MCF 10A (cell line): ENCODE results near the gene TIAL1. TPM values are rescaled to one million over a fixed set of nuclear protein-coding genes. Genes with fewer than 3 reads are reported as not detected.

Experiments
- BruUV-seq: library from RNA; stranded (reverse); fragments of 400-500 nt; replicated peaks from 2 replicates; lab custom pipeline; 2021; lab: Mats Ljungman, UMichigan
- CTCF ChIA-PET: fragments of 300-600 bp; sonication (Branson Sonifier 250); formaldehyde crosslinking; extraction: SDS; loops from one replicate; lab custom pipeline; 2021; ENCODE audit warnings: antibody characterized with exemption, inconsistent platforms; lab: Yijun Ruan, JAX
- POLR2A ChIA-PET: fragments of 300-600, 350-650 bp; sonication (Branson Sonifier 250); formaldehyde crosslinking; extraction: SDS; loops from one replicate; lab custom pipeline; 2020; ENCODE audit warnings: antibody characterized with exemption, inconsistent platforms; lab: Yijun Ruan, JAX
- DNase-seq: peaks from one replicate; pipeline ENCODE4 v3.0.0-alpha.2; 2018; ENCODE audit not compliant: unreplicated experiment
- H3K27ac Mint-ChIP-seq: one replicate; pipeline ENCODE4 v1.8.0; 2022; ENCODE audit warnings: mild to moderate bottlenecking, low read depth, mixed read lengths; ENCODE audit not compliant: unreplicated experiment
- H3K27me3 Mint-ChIP-seq: one replicate; pipeline ENCODE4 v1.8.0; 2022; ENCODE audit warnings: mixed read lengths; ENCODE audit not compliant: insufficient read depth, unreplicated experiment
- H3K36me3 Mint-ChIP-seq: one replicate; pipeline ENCODE4 v1.8.0; 2022; ENCODE audit warnings: mild to moderate bottlenecking, moderate library complexity, mixed read lengths; ENCODE audit not compliant: insufficient read depth, unreplicated experiment
- H3K4me1 Mint-ChIP-seq: one replicate; pipeline ENCODE4 v1.8.0; 2022; ENCODE audit warnings: mixed read lengths; ENCODE audit not compliant: insufficient read depth, unreplicated experiment
- H3K4me3 Mint-ChIP-seq: one replicate; pipeline ENCODE4 v1.8.0; 2022; ENCODE audit warnings: mild to moderate bottlenecking, moderate library complexity, mixed read lengths; ENCODE audit not compliant: unreplicated experiment
- H3K9me3 Mint-ChIP-seq: one replicate; pipeline ENCODE4 v1.8.0; 2022; ENCODE audit warnings: mixed read lengths; ENCODE audit not compliant: unreplicated experiment
- intact Hi-C: fragments of 100-400 bp; cut with micrococcal nuclease; formaldehyde crosslinking; loops from 2 replicates; pipeline ENCODE4 v1.14.1; 2022
- total RNA-seq: library from RNA; stranded (reverse); gene quantifications from 2 replicates; pipeline ENCODE4 v1.2.3, GENCODE V29; 2022
- TF ChIP-seq, protein P1 (sequence below): fragments of 200-600 bp; IDR thresholded peaks from one replicate; pipeline ENCODE4 v1.8.0; 2022; ENCODE audit warnings: antibody characterized with exemption, mild to moderate bottlenecking; ENCODE audit not compliant: unreplicated experiment

Gene TIAL1
- total RNA-seq, 1 experiment from 2014 or later, result 149 TPM

- H3K27me3 Mint-ChIP-seq, result no peaks in the 10 kb centered on the region
- intact Hi-C loops, result loop anchor here (5.0 to 10.0 kb wide), 2 partner anchors 56 to 394 kb away; partner anchors contain the start of genes GRK5 and RGS10
- H3K9me3 Mint-ChIP-seq, result no peaks in the 10 kb centered on the region
- DNase-seq, result no peak
- H3K36me3 Mint-ChIP-seq, result peaks cover 8% of the 10 kb centered on the region
- peaks cover 7% of the 10 kb centered on the region for H3K4me1 Mint-ChIP-seq
- TF ChIP-seq, protein P1, sequence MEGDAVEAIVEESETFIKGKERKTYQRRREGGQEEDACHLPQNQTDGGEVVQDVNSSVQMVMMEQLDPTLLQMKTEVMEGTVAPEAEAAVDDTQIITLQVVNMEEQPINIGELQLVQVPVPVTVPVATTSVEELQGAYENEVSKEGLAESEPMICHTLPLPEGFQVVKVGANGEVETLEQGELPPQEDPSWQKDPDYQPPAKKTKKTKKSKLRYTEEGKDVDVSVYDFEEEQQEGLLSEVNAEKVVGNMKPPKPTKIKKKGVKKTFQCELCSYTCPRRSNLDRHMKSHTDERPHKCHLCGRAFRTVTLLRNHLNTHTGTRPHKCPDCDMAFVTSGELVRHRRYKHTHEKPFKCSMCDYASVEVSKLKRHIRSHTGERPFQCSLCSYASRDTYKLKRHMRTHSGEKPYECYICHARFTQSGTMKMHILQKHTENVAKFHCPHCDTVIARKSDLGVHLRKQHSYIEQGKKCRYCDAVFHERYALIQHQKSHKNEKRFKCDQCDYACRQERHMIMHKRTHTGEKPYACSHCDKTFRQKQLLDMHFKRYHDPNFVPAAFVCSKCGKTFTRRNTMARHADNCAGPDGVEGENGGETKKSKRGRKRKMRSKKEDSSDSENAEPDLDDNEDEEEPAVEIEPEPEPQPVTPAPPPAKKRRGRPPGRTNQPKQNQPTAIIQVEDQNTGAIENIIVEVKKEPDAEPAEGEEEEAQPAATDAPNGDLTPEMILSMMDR, result no peak
- no peak overlapping the region for H3K27ac Mint-ChIP-seq
- POLR2A ChIA-PET, result interaction anchor here (1.6 kb wide), 1 partner anchor 127 kb away, joined by 5 read pairs; the partner anchor contains the start of gene INPP5F
- BruUV-seq, result no TSS peak
- CTCF ChIA-PET, result interaction anchor here (0.6 to 3.0 kb wide), 3 partner anchors 10 to 152 kb away, joined by 5 to 20 read pairs (median 7); no protein-coding TSS in a partner anchor
- H3K4me3 Mint-ChIP-seq, result no peak overlapping the region
Measured at GRCh38 chr10:119598397-119598796, 1.6 kb upstream of the TIAL1 start.

DNA sequence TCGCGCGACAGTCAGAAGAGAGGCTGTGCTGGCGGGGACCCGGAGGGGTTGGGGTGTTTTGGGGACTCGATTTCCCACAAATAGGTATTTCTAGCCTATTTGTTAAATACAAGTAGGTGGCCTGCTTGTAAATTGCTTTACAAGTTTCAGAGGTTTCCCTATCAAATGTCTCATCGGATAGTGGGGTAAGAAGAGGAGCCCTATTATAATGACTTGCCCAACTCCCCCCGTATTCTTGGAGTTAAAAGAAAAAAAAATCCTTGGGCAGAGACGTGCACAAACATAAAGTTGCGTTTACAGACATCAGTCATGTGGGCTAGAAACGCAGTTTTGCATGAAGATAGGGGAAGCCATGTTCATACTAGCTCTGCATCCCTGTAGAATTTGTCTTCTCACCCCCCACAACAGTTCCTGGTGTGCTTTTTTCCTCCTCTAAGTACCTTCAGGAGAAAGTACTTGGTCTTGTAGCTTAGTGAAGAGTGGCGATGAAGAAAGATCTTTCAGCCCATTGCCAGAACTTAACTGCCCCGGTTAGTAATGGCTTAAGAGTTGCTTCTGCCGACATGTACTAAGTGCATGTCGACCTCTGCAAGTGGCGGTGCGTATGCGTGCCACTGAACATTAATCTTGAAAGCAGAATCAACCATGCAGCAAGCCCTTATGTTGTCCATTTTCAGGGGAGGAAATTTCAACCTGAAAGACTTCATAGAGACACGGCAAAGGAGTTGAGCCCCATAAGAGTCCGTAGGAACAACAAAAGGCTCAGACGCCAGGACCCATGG is 832 bp upstream of the TIAL1 start:
- Mint-ChIP-seq H3K4me3 (peak overlapping the region; percentile 77), H3K4me1 (peaks cover 15% of the 10 kb centered on the region), H3K36me3 (peaks cover 13% of the 10 kb centered on the region), H3K27me3 (no peaks in the 10 kb centered on the region), H3K9me3 (no peaks in the 10 kb centered on the region), H3K27ac (peak overlapping the region; percentile 87)
- TSS peak; percentile 42 for BruUV-seq
- TF ChIP-seq, protein P1, result no peak
- ChIA-PET CTCF (interaction anchor here (0.6 to 3.0 kb wide), 4 partner anchors 11 to 152 kb away, joined by 5 to 20 read pairs (median 6); no protein-coding TSS in a partner anchor), POLR2A (interaction anchor here (0.7 to 6.5 kb wide), 13 partner anchors 11 to 295 kb away, joined by 3 to 114 read pairs (median 4); partner anchors contain the start of genes BAG3, INPP5F, MCMBP and SEC23IP)
- intact Hi-C loops, result loop anchor here (2.0 to 10.0 kb wide), 3 partner anchors 55 to 393 kb away; partner anchors contain the start of genes GRK5 and RGS10
- DNase-seq, result no peak

GRCh38 chr10:119595676-119596515 is 868 bp downstream of the TIAL1 start:
- peak overlapping the region; percentile 77 for H3K4me3 Mint-ChIP-seq
- intact Hi-C loops, result loop anchor here (2.0 to 10.0 kb wide), 3 partner anchors 54 to 391 kb away; partner anchors contain the start of genes GRK5 and RGS10
- ChIA-PET CTCF (interaction anchor here (0.5 to 1.1 kb wide), 6 partner anchors 12 to 401 kb away, joined by 3 to 4 read pairs (median 3); no protein-coding TSS in a partner anchor), POLR2A (interaction anchor here (0.6 to 6.5 kb wide), 22 partner anchors 10 to 1551 kb away, joined by 3 to 114 read pairs (median 4); partner anchors contain the start of genes BAG3, INPP5F, MCMBP and RGS10)
- peak; percentile 40 for DNase-seq
- H3K4me1 Mint-ChIP-seq, result peaks cover 26% of the 10 kb centered on the region
- TF ChIP-seq, protein P1, result no peak
- peaks cover 30% of the 10 kb centered on the region for H3K36me3 Mint-ChIP-seq
- no TSS peak for BruUV-seq
- no peaks in the 10 kb centered on the region for H3K27me3 Mint-ChIP-seq
- H3K9me3 Mint-ChIP-seq, result no peaks in the 10 kb centered on the region
- H3K27ac Mint-ChIP-seq, result peak overlapping the region; percentile 87
